Ectodermal cell (in vitro differentiated cells): ENCODE results near the gene SSR2. TPM values are rescaled to one million over a fixed set of nuclear protein-coding genes. Genes with fewer than 3 reads are reported as not detected.

Experiments
- H3K27ac ChIP-seq: 2 replicates; pipeline ENCODE4 v1.7.0; 2013; ENCODE audit warnings: mild to moderate bottlenecking, low read depth, low read length; ENCODE audit not compliant: insufficient read depth, poor library complexity, severe bottlenecking
- H3K27me3 ChIP-seq: 2 replicates; pipeline ENCODE4 v1.7.0; 2013; ENCODE audit warnings: mild to moderate bottlenecking, low read length; ENCODE audit not compliant: insufficient read depth, control insufficient read depth, poor library complexity, severe bottlenecking
- H3K36me3 ChIP-seq: one replicate; pipeline ENCODE4 v1.7.0; 2013; ENCODE audit warnings: low read length; ENCODE audit not compliant: control insufficient read depth, insufficient read depth
- H3K4me1 ChIP-seq: one replicate; pipeline ENCODE4 v1.7.0; 2013; ENCODE audit warnings: low read length; ENCODE audit not compliant: control insufficient read depth, insufficient read depth
- H3K4me3 ChIP-seq: 2 replicates; pipeline ENCODE4 v1.7.0; 2013; ENCODE audit warnings: low read depth, low read length, control low read depth; ENCODE audit not compliant: insufficient read depth
- H3K9me3 ChIP-seq: 2 replicates; pipeline ENCODE4 v1.7.0; 2013; ENCODE audit warnings: mild to moderate bottlenecking, low read length, moderate library complexity; ENCODE audit not compliant: control insufficient read depth
- WGBS, 2 experiments: methylation state at CpG; one replicate each; pipeline ENCODE4 v1.1.7; 2013; ENCODE audit warnings: missing lambda C conversion rate in 2 of 2; 5-methylcytosine and 5-hydroxymethylcytosine counted together
- polyA plus RNA-seq, 4 experiments: library from polyadenylated mRNA; stranded (reverse); fragments of 50-300 nt; gene quantifications; one replicate each; pipeline ENCODE4 v1.2.3, GENCODE V29; 2013

SSR2 gene
- polyA plus RNA-seq (2013, experiment 1 of 4): 291 TPM
- polyA plus RNA-seq (2013, experiment 2 of 4): 312 TPM
- 261 TPM for polyA plus RNA-seq (2013, experiment 3 of 4)
- 314 TPM for polyA plus RNA-seq (2013, experiment 4 of 4)

- H3K9me3 ChIP-seq: no peaks in the 10 kb centered on the region
- H3K4me1 ChIP-seq: peaks cover 7% of the 10 kb centered on the region
- 1% methylated on average over 45 of the region's 45 CpGs for WGBS, 2 experiments
- H3K27ac ChIP-seq: no peak within 1 kb of the TSS
- peaks cover 15% of the 10 kb centered on the region for H3K36me3 ChIP-seq
- H3K4me3 ChIP-seq: peak within 1 kb of the TSS; percentile 77
- H3K27me3 ChIP-seq: peaks cover 7% of the 10 kb centered on the region
Observed at GRCh38 chr1:156020293-156021092, at the start of gene SSR2. Gene SSR2 (minus strand): TSS chr1:156020951. CDS start chr1:156020167, 784 bp downstream.

GRCh38 chr1:156070548-156070947, 49.8 kb upstream of the SSR2 start:
- Histone ChIP-seq H3K27me3 (no peaks in the 10 kb centered on the region), H3K4me1 (peaks cover 47% of the 10 kb centered on the region), H3K36me3 (peaks cover 8% of the 10 kb centered on the region), H3K9me3 (no peaks in the 10 kb centered on the region), H3K27ac (no peak overlapping the region), H3K4me3 (no peak overlapping the region)
- WGBS, 2 experiments: 82 to 87% methylated on average over 4 of the region's 4 CpGs

- H3K9me3 ChIP-seq: no peaks in the 10 kb centered on the region
- H3K27ac ChIP-seq: no peak overlapping the region
- WGBS, 2 experiments: 93% methylated on average over 3 of the region's 3 CpGs
- H3K4me1 ChIP-seq: peaks cover 46% of the 10 kb centered on the region
- H3K4me3 ChIP-seq: no peak overlapping the region
- peaks cover 6% of the 10 kb centered on the region for H3K36me3 ChIP-seq
- H3K27me3 ChIP-seq: no peaks in the 10 kb centered on the region
Observed at GRCh38 chr1:156069490-156070455, 49.0 kb upstream of the SSR2 start.

- 80 to 82% methylated on average over 2 of the region's 2 CpGs for WGBS, 2 experiments
- Histone ChIP-seq H3K27ac (no peak overlapping the region), H3K36me3 (no peaks in the 10 kb centered on the region), H3K4me1 (peaks cover 30% of the 10 kb centered on the region), H3K4me3 (no peak overlapping the region), H3K9me3 (no peaks in the 10 kb centered on the region), H3K27me3 (no peaks in the 10 kb centered on the region)
Observed at GRCh38 chr1:156067262-156067661, 46.5 kb upstream of the SSR2 start.

- Histone ChIP-seq H3K27me3 (no peaks in the 10 kb centered on the region), H3K4me1 (peaks cover 40% of the 10 kb centered on the region), H3K27ac (no peak overlapping the region), H3K36me3 (no peaks in the 10 kb centered on the region), H3K9me3 (no peaks in the 10 kb centered on the region), H3K4me3 (no peak overlapping the region)
- WGBS, 2 experiments: 76 to 77% methylated on average over 16 of the region's 16 CpGs
Observed at GRCh38 chr1:156065871-156066270, 45.1 kb upstream of the SSR2 start.

DNA sequence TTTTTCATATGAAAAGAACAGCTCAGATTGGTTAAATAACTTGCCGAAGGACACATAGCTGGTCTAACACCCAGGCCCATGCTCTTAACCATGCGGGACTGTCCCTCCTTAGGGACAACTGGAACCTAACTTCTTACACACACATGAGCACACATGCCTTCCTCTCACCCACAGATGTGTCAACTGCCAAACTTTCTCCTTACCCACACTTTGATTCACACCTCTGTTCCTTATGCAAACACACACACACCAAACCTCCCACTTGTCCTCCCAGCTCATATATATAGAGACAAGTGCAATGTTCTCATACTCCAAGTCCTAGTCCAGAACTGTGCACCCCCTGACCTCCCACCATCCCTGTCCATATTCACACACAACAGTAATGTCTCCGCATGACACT, 44.5 kb upstream of the SSR2 start:
- Histone ChIP-seq H3K4me3 (no peak overlapping the region), H3K27ac (no peak overlapping the region), H3K9me3 (no peaks in the 10 kb centered on the region), H3K36me3 (no peaks in the 10 kb centered on the region), H3K4me1 (peaks cover 38% of the 10 kb centered on the region), H3K27me3 (no peaks in the 10 kb centered on the region)
- 93 to 94% methylated on average over 3 of the region's 3 CpGs for WGBS, 2 experiments

DNA sequence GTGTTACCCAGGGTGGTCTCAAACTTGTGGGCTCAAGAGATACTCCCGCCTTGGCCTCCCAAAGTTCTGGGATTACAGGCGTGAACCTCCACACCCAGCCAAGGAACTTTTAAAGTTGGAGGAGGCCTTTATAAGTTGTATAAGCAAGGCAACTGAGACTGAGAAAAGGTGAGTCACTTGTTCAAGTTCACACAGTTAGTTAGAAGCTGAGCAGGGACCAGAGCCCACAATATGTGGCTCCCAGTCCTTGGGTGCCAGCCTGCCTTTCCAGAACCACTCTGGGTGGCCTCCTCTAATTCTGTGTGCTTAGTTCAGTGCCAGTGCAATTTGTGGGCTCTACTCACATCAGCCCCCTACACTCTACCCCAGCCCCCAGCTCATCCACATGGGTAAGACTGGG, 43.9 kb upstream of the SSR2 start:
- Histone ChIP-seq H3K9me3 (no peaks in the 10 kb centered on the region), H3K27me3 (no peaks in the 10 kb centered on the region), H3K4me3 (no peak overlapping the region), H3K27ac (no peak overlapping the region), H3K36me3 (no peaks in the 10 kb centered on the region), H3K4me1 (peaks cover 33% of the 10 kb centered on the region)
- 90 to 97% methylated on average over 2 of the region's 2 CpGs for WGBS, 2 experiments

DNA sequence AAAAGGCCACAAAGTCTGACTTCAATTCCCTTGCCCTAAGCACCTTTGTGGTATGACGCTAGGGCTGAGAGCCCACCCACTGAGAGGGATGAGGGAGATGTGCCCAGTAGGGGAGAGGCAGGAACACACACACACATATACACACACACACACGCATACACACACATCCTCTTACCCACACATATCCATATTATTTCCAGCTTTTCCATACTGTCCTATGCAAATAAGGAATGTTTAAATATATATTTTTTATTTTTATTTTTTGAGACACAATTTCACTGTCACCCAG, 43.2 kb upstream of the SSR2 start:
- no peaks in the 10 kb centered on the region for H3K27me3 ChIP-seq
- H3K9me3 ChIP-seq: no peaks in the 10 kb centered on the region
- no peaks in the 10 kb centered on the region for H3K36me3 ChIP-seq
- H3K27ac ChIP-seq: no peak overlapping the region
- H3K4me3 ChIP-seq: no peak overlapping the region
- 54 to 63% methylated on average over 2 of the region's 2 CpGs for WGBS, 2 experiments
- H3K4me1 ChIP-seq: peaks cover 33% of the 10 kb centered on the region

DNA sequence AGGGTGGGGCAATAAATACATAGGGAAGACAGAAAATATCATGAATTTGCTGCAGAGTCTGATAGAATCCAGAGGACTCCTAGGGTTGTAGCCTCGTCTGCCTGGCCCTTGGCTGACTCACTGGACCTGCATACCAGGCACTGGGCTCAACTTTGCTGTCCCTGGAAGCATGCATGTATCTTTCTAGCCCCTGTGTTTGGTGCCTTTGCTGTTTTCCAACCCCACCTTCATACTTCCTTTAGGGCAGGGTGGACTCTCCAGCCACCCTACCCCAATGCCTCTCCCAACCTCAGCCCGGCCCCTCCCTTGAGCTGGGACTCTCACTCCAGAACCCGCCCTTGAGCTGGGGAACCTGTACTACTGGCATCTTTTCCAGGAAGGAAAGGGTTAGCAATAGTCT, 41.4 kb upstream of the SSR2 start:
- Histone ChIP-seq H3K4me1 (peaks cover 33% of the 10 kb centered on the region), H3K36me3 (no peaks in the 10 kb centered on the region), H3K9me3 (no peaks in the 10 kb centered on the region), H3K27me3 (no peaks in the 10 kb centered on the region), H3K27ac (peak overlapping the region; percentile 16), H3K4me3 (no peak overlapping the region)
- WGBS, 2 experiments: 84 to 87% methylated on average over 3 of the region's 3 CpGs
